ENCODE results near the gene CRYBG1. TPM values are rescaled to one million over a fixed set of nuclear protein-coding genes. Genes with fewer than 3 reads are reported as not detected.
"Not testable (repeated sequence)": the region's sequence is repeated elsewhere in the genome, so short reads cannot be mapped to it uniquely, and the experiment has no call there.

CRYBG1 gene
- total RNA-seq, 4 donors from 2014 or later = 54.5 to 66.4 (median 59.8) TPM

DNA sequence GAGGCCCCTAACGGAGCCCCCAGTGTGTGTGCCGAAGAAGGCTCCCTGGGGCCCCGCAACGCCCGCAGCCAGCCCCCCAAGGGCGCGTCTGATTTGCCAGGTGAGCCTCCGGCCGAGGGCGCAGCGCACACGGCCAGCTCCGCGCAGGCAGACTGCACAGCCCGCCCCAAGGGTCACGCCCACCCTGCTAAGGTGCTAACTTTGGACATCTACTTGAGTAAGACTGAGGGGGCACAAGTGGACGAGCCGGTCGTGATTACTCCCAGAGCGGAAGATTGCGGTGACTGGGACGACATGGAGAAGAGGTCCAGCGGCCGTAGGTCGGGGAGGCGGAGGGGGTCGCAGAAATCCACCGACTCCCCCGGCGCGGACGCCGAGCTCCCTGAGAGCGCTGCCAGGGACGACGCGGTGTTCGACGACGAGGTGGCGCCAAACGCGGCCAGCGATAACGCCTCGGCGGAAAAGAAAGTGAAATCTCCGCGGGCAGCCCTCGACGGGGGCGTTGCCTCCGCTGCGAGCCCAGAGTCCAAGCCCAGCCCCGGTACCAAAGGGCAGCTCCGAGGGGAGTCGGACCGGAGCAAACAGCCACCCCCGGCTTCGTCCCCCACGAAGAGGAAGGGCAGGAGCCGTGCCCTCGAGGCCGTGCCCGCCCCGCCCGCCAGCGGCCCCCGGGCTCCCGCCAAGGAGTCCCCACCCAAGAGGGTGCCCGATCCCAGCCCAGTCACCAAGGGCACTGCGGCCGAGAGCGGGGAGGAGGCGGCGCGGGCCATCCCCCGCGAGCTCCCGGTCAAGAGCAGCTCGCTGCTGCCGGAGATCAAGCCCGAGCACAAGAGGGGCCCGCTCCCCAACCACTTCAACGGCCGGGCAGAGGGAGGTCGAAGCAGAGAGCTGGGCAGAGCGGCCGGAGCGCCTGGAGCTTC is 151.8 kb downstream of the CRYBG1 start:
- H3K4me3 ChIP-seq = peak overlapping the region; percentile 67 to 91 (median 74)
- H3K27me3 ChIP-seq = no peaks in the 10 kb centered on the region
- peak overlapping the region; percentile 90 to 98 (median 92) for H3K27ac ChIP-seq
- no peaks in the 10 kb centered on the region for H3K9me3 ChIP-seq
- H3K36me3 ChIP-seq = no peaks in the 10 kb centered on the region
- peaks cover 0 to 27% (median 8%) of the 10 kb centered on the region in 4 donors for H3K4me1 ChIP-seq
- TF ChIP-seq POLR2A (IDR thresholded peaks at IDR 0.05) = peak; percentile 81 to 84
- TF ChIP-seq, protein P1, sequence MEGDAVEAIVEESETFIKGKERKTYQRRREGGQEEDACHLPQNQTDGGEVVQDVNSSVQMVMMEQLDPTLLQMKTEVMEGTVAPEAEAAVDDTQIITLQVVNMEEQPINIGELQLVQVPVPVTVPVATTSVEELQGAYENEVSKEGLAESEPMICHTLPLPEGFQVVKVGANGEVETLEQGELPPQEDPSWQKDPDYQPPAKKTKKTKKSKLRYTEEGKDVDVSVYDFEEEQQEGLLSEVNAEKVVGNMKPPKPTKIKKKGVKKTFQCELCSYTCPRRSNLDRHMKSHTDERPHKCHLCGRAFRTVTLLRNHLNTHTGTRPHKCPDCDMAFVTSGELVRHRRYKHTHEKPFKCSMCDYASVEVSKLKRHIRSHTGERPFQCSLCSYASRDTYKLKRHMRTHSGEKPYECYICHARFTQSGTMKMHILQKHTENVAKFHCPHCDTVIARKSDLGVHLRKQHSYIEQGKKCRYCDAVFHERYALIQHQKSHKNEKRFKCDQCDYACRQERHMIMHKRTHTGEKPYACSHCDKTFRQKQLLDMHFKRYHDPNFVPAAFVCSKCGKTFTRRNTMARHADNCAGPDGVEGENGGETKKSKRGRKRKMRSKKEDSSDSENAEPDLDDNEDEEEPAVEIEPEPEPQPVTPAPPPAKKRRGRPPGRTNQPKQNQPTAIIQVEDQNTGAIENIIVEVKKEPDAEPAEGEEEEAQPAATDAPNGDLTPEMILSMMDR (IDR thresholded peaks at IDR 0.05) = peak in 4 of 6 experiments; percentile 18 to 40 (median 36)
- DNase-seq = peak; percentile 83 to 95 (median 94)

DNA sequence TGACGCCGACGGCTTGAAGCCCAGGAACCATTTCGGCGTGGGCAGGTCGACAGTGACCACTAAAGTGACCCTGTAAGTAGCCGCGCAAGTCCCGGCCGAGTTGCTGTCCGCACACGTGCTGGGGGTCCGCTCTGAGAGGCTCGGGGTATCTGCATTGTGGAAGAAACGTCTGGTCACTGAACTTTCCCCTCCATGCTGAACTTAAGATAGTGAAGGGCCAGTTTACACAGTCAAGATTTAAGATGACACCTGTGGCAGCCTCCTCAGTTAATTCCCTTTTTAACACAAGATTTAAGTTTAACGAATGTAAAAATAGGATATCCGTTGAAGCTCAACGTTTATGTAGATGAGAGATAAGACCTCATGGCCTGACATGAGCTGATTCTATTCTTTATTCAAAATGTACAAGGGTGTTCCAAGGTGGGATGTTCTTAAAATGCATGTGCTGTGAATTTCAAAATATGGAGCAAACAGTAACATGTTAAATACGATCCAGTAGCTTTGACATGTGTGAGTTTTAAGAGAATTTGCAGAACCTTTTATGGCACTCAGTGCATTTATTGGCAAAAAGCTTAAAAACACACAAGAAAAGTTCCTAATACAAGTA is 152.6 kb downstream of the CRYBG1 start:
- Histone ChIP-seq H3K9me3 (no peaks in the 10 kb centered on the region), H3K27ac (peak overlapping the region; percentile 90 to 98 (median 92)), H3K4me3 (peak overlapping the region; percentile 67 to 91 (median 74)), H3K27me3 (no peaks in the 10 kb centered on the region), H3K4me1 (peaks cover 0 to 27% (median 8%) of the 10 kb centered on the region in 4 donors), H3K36me3 (no peaks in the 10 kb centered on the region)
- TF ChIP-seq, protein P1 (IDR thresholded peaks at IDR 0.05) = no peak
- no peak for TF ChIP-seq POLR2A (IDR thresholded peaks at IDR 0.05)
- DNase-seq = no peak

DNA sequence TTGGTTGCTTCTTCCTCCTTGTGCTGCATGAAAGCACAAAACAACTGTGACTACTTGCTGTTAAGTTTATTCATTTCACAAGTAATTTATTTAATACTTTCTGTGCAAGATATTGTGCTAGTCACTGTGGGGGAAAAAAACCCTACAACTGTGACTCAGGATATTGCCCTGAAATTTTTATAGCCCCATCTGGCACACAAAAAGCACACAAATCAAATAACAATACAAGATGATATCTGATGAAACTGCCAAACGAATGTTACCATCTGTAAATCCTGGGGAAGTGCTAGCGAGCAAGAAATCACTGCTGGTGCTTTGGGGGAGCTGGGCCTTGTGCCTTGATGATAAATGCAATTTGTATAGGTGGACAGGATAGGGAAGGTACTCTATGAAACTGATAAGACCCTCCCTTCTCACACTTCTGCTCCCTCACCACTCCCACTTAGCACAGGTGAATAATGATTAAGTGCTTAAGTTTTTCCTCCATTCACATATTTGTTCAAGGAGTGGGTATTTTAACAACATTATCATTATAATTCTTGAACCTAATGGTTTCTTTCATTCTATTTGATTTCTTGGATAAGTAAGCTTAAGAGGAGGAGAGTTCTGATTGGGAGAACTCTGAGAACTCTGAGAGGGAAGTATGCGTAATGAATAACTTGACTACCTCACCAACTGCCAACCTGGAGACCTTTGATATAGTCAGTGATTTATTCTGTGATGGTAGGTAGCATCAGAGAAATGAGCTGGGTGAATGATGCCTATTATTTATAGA is 153.5 kb downstream of the CRYBG1 start:
- H3K27ac ChIP-seq = peak overlapping the region; percentile 90 to 98 (median 92)
- peak in 1 of 2 donors; percentile 62 for TF ChIP-seq POLR2A (IDR thresholded peaks at IDR 0.05)
- TF ChIP-seq, protein P1 (IDR thresholded peaks at IDR 0.05) = no peak
- no peaks in the 10 kb centered on the region for H3K27me3 ChIP-seq
- no peaks in the 10 kb centered on the region for H3K9me3 ChIP-seq
- H3K36me3 ChIP-seq = no peaks in the 10 kb centered on the region
- peak in 1 of 3 donors; percentile 22 for DNase-seq
- H3K4me3 ChIP-seq = peak overlapping the region; percentile 20 to 91 (median 70)
- H3K4me1 ChIP-seq = peaks cover 0 to 27% (median 9%) of the 10 kb centered on the region in 4 donors

DNA sequence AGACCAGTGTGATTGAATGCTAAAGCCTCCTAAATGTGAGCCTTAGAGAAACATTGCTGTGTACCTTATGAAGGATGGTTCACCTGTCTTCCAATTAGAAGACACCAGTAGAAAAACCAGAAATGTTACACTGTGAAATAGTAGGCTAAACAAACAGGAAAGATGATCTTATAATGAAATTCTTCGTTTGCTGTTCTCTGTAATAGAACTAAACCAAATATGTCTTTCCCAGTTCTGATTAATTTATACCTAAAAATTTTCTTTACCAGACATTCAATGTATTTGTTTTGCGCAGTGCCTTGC is 154.0 kb downstream of the CRYBG1 start:
- DNase-seq = no peak
- H3K36me3 ChIP-seq = no peaks in the 10 kb centered on the region
- H3K27me3 ChIP-seq = no peaks in the 10 kb centered on the region
- peaks cover 0 to 27% (median 10%) of the 10 kb centered on the region in 4 donors for H3K4me1 ChIP-seq
- peak overlapping the region; percentile 90 to 98 (median 92) for H3K27ac ChIP-seq
- peak overlapping the region in 2 of 4 donors; percentile 67 to 73 for H3K4me3 ChIP-seq
- TF ChIP-seq, protein P1 (IDR thresholded peaks at IDR 0.05) = no peak
- peak in 1 of 2 donors; percentile 1 for TF ChIP-seq POLR2A (IDR thresholded peaks at IDR 0.05)
- H3K9me3 ChIP-seq = no peaks in the 10 kb centered on the region

DNA sequence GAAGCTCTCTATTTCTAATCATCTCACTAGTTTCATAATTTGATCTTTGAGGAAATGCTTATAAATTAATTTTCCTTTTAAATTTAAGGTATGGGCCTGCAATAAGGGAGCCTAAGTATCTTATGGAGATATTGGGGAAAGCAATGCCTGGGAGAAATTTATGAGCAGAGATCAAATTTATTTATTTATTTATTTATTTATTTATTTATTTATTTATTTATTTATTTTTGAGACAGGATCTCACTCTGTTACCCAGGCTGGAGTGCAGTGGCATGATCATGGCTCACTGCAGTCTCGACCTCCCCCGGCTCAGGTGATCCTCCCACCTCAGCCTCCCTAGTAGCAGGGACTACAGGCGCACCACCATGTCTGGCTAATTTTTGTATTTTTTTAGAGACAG is 155.1 kb downstream of the CRYBG1 start:
- not testable (repeated sequence) for H3K9me3 ChIP-seq
- H3K27ac ChIP-seq = peak overlapping the region in 2 of 4 donors; percentile 94 to 98

More for the DNA sequence above, 155.1 kb downstream of the CRYBG1 start:
- H3K36me3 ChIP-seq, DNase-seq, H3K27me3 ChIP-seq: not testable (repeated sequence)
- H3K4me1 ChIP-seq = peaks cover 0 to 22% (median 12%) of the 10 kb centered on the region in 4 donors
- peak overlapping the region in 2 of 4 donors; percentile 67 to 73 for H3K4me3 ChIP-seq
